IMR-90 (cell line): ENCODE data around the gene SIRT7. TPM values are rescaled to one million over a fixed set of nuclear protein-coding genes. Genes with fewer than 3 reads are reported as not detected.

Experiments
- ATAC-seq: fragments of 200-7000 bp; cut with Tn5 transposase; 2 replicates; pipeline ENCODE4 v1.9.1; 2020; ENCODE audit warnings: low read depth, mild to moderate bottlenecking, moderate library complexity
- BruUV-seq: library from RNA; stranded (reverse); fragments of 400-500 nt; replicated peaks from 2 replicates; lab custom pipeline; 2021; lab: Mats Ljungman, UMichigan
- CTCF ChIA-PET: fragments of 300-600 bp; formaldehyde crosslinking; extraction: SDS; loops from one replicate; lab custom pipeline; 2021; ENCODE audit warnings: antibody characterized with exemption; lab: Yijun Ruan, JAX
- POLR2A ChIA-PET: fragments of 300-600 bp; sonication (Branson Sonifier 250); formaldehyde crosslinking; loops from one replicate; lab custom pipeline; 2022; ENCODE audit warnings: antibody characterized with exemption; ENCODE audit not compliant: unreplicated experiment; lab: Charles Lee
- DNase-seq: peaks from one replicate; pipeline ENCODE4 v3.0.0; 2013
- H2AFZ ChIP-seq: replicated peaks from 2 replicates; pipeline ENCODE3; 2013; ENCODE audit warnings: low read length, mild to moderate bottlenecking; ENCODE audit not compliant: poor library complexity
- H2AK5ac ChIP-seq: 2 replicates; pipeline ENCODE4 v1.6.1; 2013; ENCODE audit warnings: low read depth, low read length, inconsistent platforms
- H2AK9ac ChIP-seq: replicated peaks from 2 replicates; pipeline ENCODE3; 2013; ENCODE audit warnings: mild to moderate bottlenecking, low read depth, low read length, moderate library complexity; ENCODE audit not compliant: poor library complexity
- H2BK120ac ChIP-seq: 2 replicates; pipeline ENCODE4 v1.6.1; 2013; ENCODE audit warnings: low read depth, low read length, inconsistent platforms
- H2BK15ac ChIP-seq: 3 replicates; pipeline ENCODE4 v1.6.1; 2013; ENCODE audit warnings: low read depth, low read length, inconsistent platforms
- H2BK20ac ChIP-seq: 2 replicates; pipeline ENCODE4 v1.6.1; 2013; ENCODE audit warnings: low read depth, mild to moderate bottlenecking, inconsistent platforms, low read length, moderate library complexity
- H2BK5ac ChIP-seq: 2 replicates; pipeline ENCODE4 v1.6.1; 2013; ENCODE audit warnings: mild to moderate bottlenecking, low read depth, low read length, inconsistent platforms; ENCODE audit not compliant: poor library complexity, severe bottlenecking
- H3K14ac ChIP-seq: replicated peaks from 2 replicates; pipeline ENCODE4 v1.6.1; 2013; ENCODE audit warnings: low read depth, low read length, inconsistent platforms
- H3K18ac ChIP-seq: 2 replicates; pipeline ENCODE4 v1.6.1; 2013; ENCODE audit warnings: low read depth, low read length, control low read depth
- H3K23ac ChIP-seq: 2 replicates; pipeline ENCODE4 v1.6.1; 2013; ENCODE audit warnings: low read depth, low read length, inconsistent platforms
- H3K27ac ChIP-seq: 2 replicates; pipeline ENCODE4 v1.5.1; 2013; ENCODE audit warnings: mild to moderate bottlenecking, control low read depth, low read length; ENCODE audit not compliant: insufficient read depth
- H3K27me3 ChIP-seq: 2 replicates; pipeline ENCODE4 v1.6.1; 2013; ENCODE audit warnings: low read length; ENCODE audit not compliant: control insufficient read depth, insufficient read depth
- H3K36me3 ChIP-seq: 2 replicates; pipeline ENCODE4 v1.6.1; 2013; ENCODE audit warnings: low read length, mixed read lengths; ENCODE audit not compliant: control insufficient read depth, insufficient read depth
- H3K4ac ChIP-seq: 2 replicates; pipeline ENCODE4 v1.6.1; 2013; ENCODE audit warnings: low read depth, low read length, inconsistent platforms
- H3K4me1 ChIP-seq: 2 replicates; pipeline ENCODE4 v1.6.1; 2013; ENCODE audit warnings: low read length, mixed read lengths; ENCODE audit not compliant: control insufficient read depth, insufficient read depth
- H3K4me2 ChIP-seq: 2 replicates; pipeline ENCODE4 v1.6.1; 2013; ENCODE audit warnings: low read depth, mild to moderate bottlenecking, control low read depth, low read length, moderate library complexity
- H3K4me3 ChIP-seq: 2 replicates; pipeline ENCODE4 v1.5.1; 2013; ENCODE audit warnings: low read depth, mild to moderate bottlenecking, control low read depth, low read length, moderate library complexity; ENCODE audit not compliant: insufficient read depth
- H3K56ac ChIP-seq: 2 replicates; pipeline ENCODE4 v1.6.1; 2013; ENCODE audit warnings: low read length, inconsistent platforms; ENCODE audit not compliant: insufficient read depth; ENCODE audit errors: extremely low read depth
- H3K79me1 ChIP-seq, 2 experiments: 2 replicates each; pipeline ENCODE4 v1.6.1; 2013; ENCODE audit warnings: low read length in 2 of 2, inconsistent platforms in 1 of 2, low read depth in 1 of 2
- H3K9ac ChIP-seq: 2 replicates; pipeline ENCODE4 v1.6.1; 2013; ENCODE audit warnings: low read depth, low read length, control low read depth
- H3K9me1 ChIP-seq: 2 replicates; pipeline ENCODE4 v1.6.1; 2013; ENCODE audit warnings: low read length, inconsistent platforms; ENCODE audit not compliant: insufficient read depth
- H3K9me3 ChIP-seq: 2 replicates; pipeline ENCODE4 v1.6.1; 2013; ENCODE audit warnings: low read length; ENCODE audit not compliant: control insufficient read depth, insufficient read depth
- H4K20me1 ChIP-seq: 2 replicates; pipeline ENCODE4 v1.6.1; 2013; ENCODE audit warnings: low read length, inconsistent platforms; ENCODE audit not compliant: insufficient read depth
- H4K5ac ChIP-seq: 2 replicates; pipeline ENCODE4 v1.6.1; 2013; ENCODE audit warnings: mild to moderate bottlenecking, low read depth, low read length, control low read depth
- H4K8ac ChIP-seq, 2 experiments: 2 replicates each; pipeline ENCODE4 v1.6.1; 2013; ENCODE audit warnings: low read depth in 2 of 2, low read length in 2 of 2, control low read depth in 1 of 2, inconsistent platforms in 1 of 2
- H4K91ac ChIP-seq: 2 replicates; pipeline ENCODE4 v1.6.1; 2013; ENCODE audit warnings: low read depth, low read length, inconsistent platforms; ENCODE audit not compliant: insufficient read depth
- FOS ChIP-seq: fragments of 150-350 bp; IDR thresholded peaks from 2 replicates; pipeline ENCODE4 v1.6.1; 2016; ENCODE audit warnings: low read depth, low read length
- POLR2A ChIP-seq: IDR thresholded peaks from 2 replicates; pipeline ENCODE4 v1.6.1; 2012; ENCODE audit warnings: mild to moderate bottlenecking, low read depth, low read length
- RAD21 ChIP-seq: IDR thresholded peaks from 2 replicates; pipeline ENCODE4 v1.6.1; 2012; ENCODE audit warnings: low read length, improper control_type of control experiment
- RFX5 ChIP-seq: IDR thresholded peaks from 2 replicates; pipeline ENCODE4 v1.8.0; 2012; ENCODE audit warnings: low read depth, mild to moderate bottlenecking, low read length, moderate library complexity
- USF2 ChIP-seq: fragments of 150-350 bp; IDR thresholded peaks from 2 replicates; pipeline ENCODE4 v1.6.1; 2017; ENCODE audit warnings: mild to moderate bottlenecking, antibody characterized with exemption, low read length, low read depth
- WGBS, 2 experiments: methylation state at CpG; one replicate each; pipeline versions ENCODE4 v1.1.5 to v1.1.7; 2013; ENCODE audit warnings: missing lambda C conversion rate in 2 of 2; ENCODE audit not compliant: insufficient read length in 1 of 2; ENCODE audit errors: extremely low coverage in 2 of 2; 5-methylcytosine and 5-hydroxymethylcytosine counted together
- dilution Hi-C: fragments of 300-500 bp; cut with HindIII; formaldehyde crosslinking; loops from one replicate; pipeline ENCODE4 v1.14.3; 2018; ENCODE audit warnings: low sequenced_read_pairs; ENCODE audit not compliant: unreplicated experiment
- in situ Hi-C: fragments of 300-500 bp; cut with MboI; formaldehyde crosslinking; loops from 3 replicates; pipeline ENCODE4 v1.14.3; 2019; ENCODE audit warnings: low sequenced_read_pairs, inconsistent platforms, mixed read lengths
- intact Hi-C: fragments of 100-400 bp; cut with micrococcal nuclease; formaldehyde crosslinking; loops from 2 replicates; pipeline ENCODE4 v1.10.0; 2022
- polyA plus RNA-seq, 3 experiments: library from polyadenylated mRNA; depleted of rRNA; stranded (reverse); fragments of >200 nt; gene quantifications; 2 replicates each; pipeline ENCODE4 v1.2.3, GENCODE V29; 2012; ENCODE audit warnings: low replicate concordance in 1 of 3
- total RNA-seq: library from RNA; depleted of rRNA; stranded (reverse); fragments of >200 nt; gene quantifications from 2 replicates; pipeline ENCODE4 v1.2.3, GENCODE V29; 2012

The SIRT7 gene
- total and polyA plus RNA-seq, 2 of the 4 experiments (the other 2 are of a cell fraction) = 14.5 to 19.8 TPM

DNA sequence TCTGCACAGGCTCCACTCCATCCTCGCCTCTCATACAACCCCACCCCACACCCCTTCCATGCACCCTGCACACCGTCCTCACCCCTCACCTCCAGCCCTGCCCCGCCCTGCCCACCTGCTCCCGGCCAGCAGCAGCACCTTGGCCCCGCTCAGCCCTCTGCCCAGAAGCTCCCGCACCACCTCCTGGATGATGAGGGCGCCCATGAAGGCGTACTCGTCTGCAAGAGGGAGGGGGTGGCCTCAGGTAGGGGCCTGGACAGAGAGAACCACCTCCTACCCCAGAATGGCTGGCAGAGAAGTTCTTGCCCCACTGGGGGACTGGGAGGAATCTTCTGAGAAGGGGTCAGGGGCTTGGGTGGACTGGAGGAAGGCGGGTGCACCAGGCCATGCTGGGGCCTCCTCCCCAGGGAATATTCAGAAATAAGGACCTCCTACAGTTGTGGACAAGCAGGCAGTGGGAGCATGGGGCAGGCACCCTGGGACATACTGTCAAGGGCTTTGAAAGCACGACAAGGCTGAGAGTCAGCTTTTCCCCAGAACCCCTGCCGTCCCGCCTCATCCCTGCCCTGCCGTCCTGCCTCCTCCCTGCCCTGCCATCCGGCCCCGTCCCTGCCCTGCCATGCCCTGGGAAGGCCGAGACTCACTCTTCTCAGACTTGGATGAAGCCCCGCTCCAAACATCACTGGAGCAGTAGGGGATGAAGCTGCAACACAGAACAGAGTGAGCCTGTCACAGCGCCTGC, 39.9 kb upstream of the SIRT7 start:
- H2BK120ac ChIP-seq = no peak overlapping the region
- H3K79me1 ChIP-seq = no peaks in the 10 kb centered on the region
- no peak overlapping the region for H4K5ac ChIP-seq
- no peak overlapping the region for H3K18ac ChIP-seq
- no peak overlapping the region for H2BK5ac ChIP-seq
- H3K27ac ChIP-seq = no peak overlapping the region
- no peak overlapping the region for H3K23ac ChIP-seq
- H3K4me1 ChIP-seq = no peaks in the 10 kb centered on the region
- no peak for ATAC-seq
- BruUV-seq = no TSS peak
- H3K9me1 ChIP-seq = no peaks in the 10 kb centered on the region
- no peak overlapping the region for H3K14ac ChIP-seq
- no peak overlapping the region for H2AK9ac ChIP-seq
- H3K4me2 ChIP-seq = no peak overlapping the region
- H2AFZ ChIP-seq = no peak overlapping the region
- no peak for DNase-seq
- ChIA-PET CTCF (no interaction called here), POLR2A (no interaction called here)
- H2BK20ac ChIP-seq = no peak overlapping the region
- no peak overlapping the region for H3K56ac ChIP-seq
- no peaks in the 10 kb centered on the region for H4K20me1 ChIP-seq
- WGBS, 2 experiments = 40% methylated on average over 1 of the region's 19 CpGs; no CpG with 5 or more reads in 1 of the 2 experiments
- dilution Hi-C loops (no loop called here), in situ Hi-C loops (no loop called here), intact Hi-C loops (no loop called here)
- H3K9ac ChIP-seq = no peak overlapping the region
- H3K4ac ChIP-seq = no peak overlapping the region
- no peak overlapping the region for H2AK5ac ChIP-seq
- TF ChIP-seq POLR2A (no peak), RAD21 (no peak), USF2 (no peak), RFX5 (no peak), FOS (no peak)
- peaks cover 44% of the 10 kb centered on the region for H3K27me3 ChIP-seq
- H3K9me3 ChIP-seq = no peaks in the 10 kb centered on the region
- H3K36me3 ChIP-seq = no peaks in the 10 kb centered on the region
- H4K91ac ChIP-seq = no peak overlapping the region
- no peak overlapping the region for H3K4me3 ChIP-seq
- H2BK15ac ChIP-seq = no peak overlapping the region
- no peak overlapping the region for H4K8ac ChIP-seq
